GM12878 (cell line): ENCODE measurements around the gene NPAS3. TPM values are rescaled to one million over a fixed set of nuclear protein-coding genes. Genes with fewer than 3 reads are reported as not detected.

ENCODE experiments used
- ATAC-seq: fragments of 200-7000 bp; cut with Tn5 transposase; 3 replicates; pipeline ENCODE4 v1.9.1; 2020; ENCODE audit warnings: mild to moderate bottlenecking, moderate library complexity
- BruUV-seq: library from RNA; stranded (reverse); fragments of 400-500 nt; replicated peaks from 2 replicates; lab custom pipeline; 2021; lab: Mats Ljungman, UMichigan
- CTCF ChIA-PET: fragments of 300-600 bp; sonication (Branson Sonifier 250); formaldehyde crosslinking; extraction: SDS; loops from one replicate; lab custom pipeline; 2021; ENCODE audit warnings: inconsistent platforms; lab: Yijun Ruan, JAX
- POLR2A ChIA-PET: fragments of 350-600 bp; formaldehyde crosslinking; extraction: SDS; loops from one replicate; lab custom pipeline; 2021; ENCODE audit warnings: inconsistent platforms; lab: Charles Lee
- RAD21 ChIA-PET: fragments of 300-600 bp; sonication (Branson Sonifier 250); formaldehyde crosslinking; loops from one replicate; lab custom pipeline; 2023; ENCODE audit warnings: antibody characterized with exemption; ENCODE audit not compliant: unreplicated experiment; lab: Charles Lee
- SMC1A ChIA-PET: fragments of 300-600 bp; sonication (Branson Sonifier 250); formaldehyde crosslinking; loops from one replicate; lab custom pipeline; 2023; ENCODE audit not compliant: unreplicated experiment, uncharacterized antibody; lab: Charles Lee
- DNase-seq: peaks from one replicate; pipeline ENCODE4 v3.0.0-alpha.2; 2011; ENCODE audit warnings: low read depth, low spot score
- FAIRE-seq: peaks from 3 replicates; lab custom pipeline; 2011; peaks lifted over from hg19 to GRCh38; lab: Jason Lieb, UNC
- H2AFZ ChIP-seq: 2 replicates; pipeline ENCODE4 v1.6.0; 2011; ENCODE audit warnings: low read depth, low read length, control low read depth; ENCODE audit not compliant: control insufficient read depth
- H3K27ac ChIP-seq: 2 replicates; pipeline ENCODE4 v1.5.1; 2011; ENCODE audit warnings: control low read depth; ENCODE audit not compliant: control insufficient read depth, insufficient read depth
- H3K27me3 ChIP-seq, 2 experiments: replicated peaks in 1 of 2; 2 replicates each; pipeline versions ENCODE4 v1.6.0 to v1.6.1; 2011; ENCODE audit warnings: low read length in 1 of 2; ENCODE audit not compliant: control insufficient read depth in 2 of 2, insufficient read depth in 2 of 2
- H3K36me3 ChIP-seq, 2 experiments: 2 replicates each; pipeline ENCODE4 v1.5.1; 2011; ENCODE audit warnings: low read length in 1 of 2; ENCODE audit not compliant: control insufficient read depth in 2 of 2, insufficient read depth in 2 of 2
- H3K4me1 ChIP-seq: 2 replicates; pipeline ENCODE4 v1.6.1; 2011; ENCODE audit warnings: mild to moderate bottlenecking, low read length, moderate library complexity, mixed read lengths; ENCODE audit not compliant: control insufficient read depth, insufficient read depth
- H3K4me2 ChIP-seq: 2 replicates; pipeline ENCODE4 v1.6.0; 2011; ENCODE audit warnings: control low read depth; ENCODE audit not compliant: control insufficient read depth, insufficient read depth
- H3K4me3 ChIP-seq: fragments of 200-600 bp; sonication (generic); 2 replicates; pipeline ENCODE4 v1.5.1; 2016
- H3K79me2 ChIP-seq: 2 replicates; pipeline ENCODE4 v1.6.0; 2011; ENCODE audit warnings: low read length; ENCODE audit not compliant: control insufficient read depth, insufficient read depth
- H3K9ac ChIP-seq: 2 replicates; pipeline ENCODE4 v1.8.0; 2011; ENCODE audit warnings: low read length, control low read depth, mixed read lengths; ENCODE audit not compliant: control insufficient read depth, insufficient read depth
- H3K9me3 ChIP-seq: replicated peaks from 3 replicates; pipeline ENCODE4 v1.5.1; 2011; ENCODE audit warnings: mild to moderate bottlenecking, low read length; ENCODE audit not compliant: control insufficient read depth, insufficient read depth
- H4K20me1 ChIP-seq: 2 replicates; pipeline ENCODE4 v1.6.0; 2011; ENCODE audit not compliant: control insufficient read depth, insufficient read depth
- CBX3 ChIP-seq: fragments of 200-600 bp; sonication (generic); IDR thresholded peaks from 2 replicates; pipeline ENCODE4 v1.6.1; 2016; ENCODE audit warnings: low read depth, borderline replicate concordance
- CHD4 ChIP-seq: fragments of 200-600 bp; sonication (generic); IDR thresholded peaks from 2 replicates; pipeline ENCODE4 v1.6.1; 2016; ENCODE audit warnings: mild to moderate bottlenecking
- EGR1 ChIP-seq, 2 experiments: IDR thresholded peaks; 1 replicate in 1 of 2; 2 replicates in 1 of 2; pipeline ENCODE4 v1.6.1; 2011 to 2012; ENCODE audit warnings: low read depth in 2 of 2, low read length in 2 of 2, borderline replicate concordance in 1 of 2, mild to moderate bottlenecking in 1 of 2, moderate library complexity in 1 of 2
- EZH2 ChIP-seq: IDR thresholded peaks from 2 replicates; pipeline ENCODE4 v1.6.1; 2012; ENCODE audit warnings: low read depth, mild to moderate bottlenecking, control low read depth, inconsistent platforms, low read length, borderline replicate concordance; ENCODE audit not compliant: control insufficient read depth
- IKZF1 ChIP-seq: fragments of 450-650 bp; conservative IDR thresholded peaks from 2 replicates; pipeline ENCODE4 v1.6.1; 2017; ENCODE audit warnings: antibody characterized with exemption, mild to moderate bottlenecking
- NFYA ChIP-seq: IDR thresholded peaks from 2 replicates; pipeline ENCODE4 v1.6.1; 2011; ENCODE audit warnings: low read depth, mild to moderate bottlenecking, low read length, improper control_type of control experiment, borderline replicate concordance
- POLR2AphosphoS2 ChIP-seq: IDR thresholded peaks from 2 replicates; pipeline ENCODE4 v1.6.1; 2011; ENCODE audit warnings: low read depth, mild to moderate bottlenecking, low read length, improper control_type of control experiment, moderate library complexity
- SMARCA5 ChIP-seq: fragments of 450-650 bp; IDR thresholded peaks from 2 replicates; pipeline ENCODE4 v1.6.1; 2017; ENCODE audit warnings: mild to moderate bottlenecking
- SREBF2 ChIP-seq: IDR thresholded peaks from 2 replicates; pipeline ENCODE4 v1.6.1; 2012; ENCODE audit warnings: mild to moderate bottlenecking, low read length
- WGBS: methylation state at CpG from one replicate; pipeline ENCODE4 v1.1.6; 2016; ENCODE audit warnings: low lambda C conversion rate; ENCODE audit not compliant: insufficient replicate concordance, insufficient coverage; ENCODE audit errors: missing lambda C conversion rate; 5-methylcytosine and 5-hydroxymethylcytosine counted together
- in situ Hi-C: fragments of 300-500 bp; cut with MboI; formaldehyde crosslinking; loops from 9 replicates; pipeline ENCODE4 v1.14.3; 2018; ENCODE audit warnings: mixed read lengths
- intact Hi-C: fragments of 100-400 bp; cut with micrococcal nuclease; formaldehyde crosslinking; loops from one replicate; pipeline ENCODE4 v1.14.2; 2022; ENCODE audit not compliant: unreplicated experiment
- polyA plus RNA-seq, 11 experiments: library from polyadenylated mRNA; depleted of rRNA in 4 of 11; unstranded in 6 of 11; stranded (reverse) in 5 of 11; fragments of >200 nt; fragmentation: Nextera tagmentation in 4 of 11; fragmentation: Illumina TruSeq in 1 of 11; extraction: Ambion mirVana in 4 of 11; extraction: Trizol in 1 of 11; gene quantifications; 1 replicate in 1 of 11; 2 replicates in 10 of 11; pipeline versions ENCODE4 v1.2.1 to v1.2.3, GENCODE V29; 2011 to 2016; ENCODE audit warnings: inconsistent platforms in 2 of 11, missing spikeins in 2 of 11, low read depth in 1 of 11
- total RNA-seq, 4 experiments: library from RNA; depleted of rRNA in 3 of 4; stranded (reverse); fragments of >200 nt in 3 of 4; fragmentation: Illumina TruSeq in 1 of 4; extraction: Trizol in 1 of 4; gene quantifications; 2 replicates each; pipeline versions ENCODE4 v1.2.1 to v1.2.3, GENCODE V29; 2013 to 2021
- TF ChIP-seq, protein P1 (sequence below): IDR thresholded peaks from 2 replicates; pipeline ENCODE4 v1.6.1; 2012; ENCODE audit warnings: low read depth, low read length, improper control_type of control experiment

Gene NPAS3
- total and polyA plus RNA-seq, 10 of the 15 experiments (the other 5 are each of a cell fraction or from before 2014, with no cell fraction given) = under 0.01 to 2.7 (median 0.03) TPM; not detected in 6

DNA sequence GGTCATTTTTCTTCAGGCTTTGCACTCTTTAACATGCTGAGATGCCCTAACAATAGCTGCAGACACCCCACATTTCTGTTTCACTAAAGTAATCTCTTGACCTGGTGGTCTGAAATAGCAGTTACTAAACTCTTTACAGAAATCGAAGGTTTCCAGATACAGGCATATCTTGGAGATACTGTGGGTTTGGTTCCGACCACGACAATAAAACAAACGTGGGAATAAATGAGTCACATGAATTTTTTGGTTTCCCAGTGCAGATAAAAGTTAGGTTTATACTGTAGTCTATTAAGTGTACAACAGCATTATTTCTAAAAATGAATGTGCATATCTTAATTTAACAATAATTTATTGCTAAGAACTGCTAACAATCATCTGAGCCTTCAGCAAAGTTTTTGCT lies 803.5 kb downstream of the NPAS3 start:
- intact Hi-C loops (no loop called here), in situ Hi-C loops (no loop called here)
- no peaks in the 10 kb centered on the region for H3K27me3 ChIP-seq
- ChIA-PET CTCF (interaction anchor here (1.2 kb wide), 1 partner anchor 26 kb away, joined by 3 read pairs; no protein-coding TSS in a partner anchor), POLR2A (no interaction called here), RAD21 (interaction anchor here (2.0 kb wide), 1 partner anchor 10 kb away, joined by 6 read pairs; no protein-coding TSS in a partner anchor), SMC1A (interaction anchor here (1.0 kb wide), 1 partner anchor 30 kb away, joined by 3 read pairs; no protein-coding TSS in a partner anchor)
- no peaks in the 10 kb centered on the region for H3K4me1 ChIP-seq
- ATAC-seq = no peak
- no peaks in the 10 kb centered on the region for H3K9me3 ChIP-seq
- no peaks in the 10 kb centered on the region for H3K79me2 ChIP-seq
- no peak overlapping the region for H2AFZ ChIP-seq
- TF ChIP-seq POLR2AphosphoS2 = no peak
- TF ChIP-seq EGR1 (IDR thresholded peaks at IDR 0.05; ENCODE audit: borderline replicate concordance in 1 of 2, low read depth in 2 of 2, low read length in 2 of 2) = no peak
- TF ChIP-seq SMARCA5 = no peak
- no peak for TF ChIP-seq IKZF1
- TF ChIP-seq EZH2 = no peak
- TF ChIP-seq CHD4 = no peak
- TF ChIP-seq, protein P1, sequence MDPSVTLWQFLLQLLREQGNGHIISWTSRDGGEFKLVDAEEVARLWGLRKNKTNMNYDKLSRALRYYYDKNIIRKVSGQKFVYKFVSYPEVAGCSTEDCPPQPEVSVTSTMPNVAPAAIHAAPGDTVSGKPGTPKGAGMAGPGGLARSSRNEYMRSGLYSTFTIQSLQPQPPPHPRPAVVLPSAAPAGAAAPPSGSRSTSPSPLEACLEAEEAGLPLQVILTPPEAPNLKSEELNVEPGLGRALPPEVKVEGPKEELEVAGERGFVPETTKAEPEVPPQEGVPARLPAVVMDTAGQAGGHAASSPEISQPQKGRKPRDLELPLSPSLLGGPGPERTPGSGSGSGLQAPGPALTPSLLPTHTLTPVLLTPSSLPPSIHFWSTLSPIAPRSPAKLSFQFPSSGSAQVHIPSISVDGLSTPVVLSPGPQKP = no peak
- no peak for TF ChIP-seq NFYA
- TF ChIP-seq CBX3 = no peak
- no peak for TF ChIP-seq SREBF2
- H3K4me3 ChIP-seq = no peak overlapping the region
- FAIRE-seq = no peak
- no peak overlapping the region for H3K9ac ChIP-seq
- 23% methylated on average over 4 of the region's 4 CpGs for WGBS
- no peak for DNase-seq
- H4K20me1 ChIP-seq = no peaks in the 10 kb centered on the region
- H3K36me3 ChIP-seq = no peaks in the 10 kb centered on the region
- no TSS peak for BruUV-seq
- H3K27ac ChIP-seq = no peak overlapping the region
- H3K4me2 ChIP-seq = no peak overlapping the region
